AG09319 (cell line): ENCODE results near the gene VEGFD.
A peak's percentile ranks its signal among the peaks of the same experiment; 100 is the strongest.

Experiments used
- DNase-seq: peaks from one replicate; pipeline ENCODE4 v3.0.0-alpha.2; 2010; ENCODE audit warnings: low read depth; ENCODE audit errors: extremely low read depth
- CTCF ChIP-seq: IDR thresholded peaks from 2 replicates; pipeline ENCODE4 v1.5.1; 2011; ENCODE audit warnings: low read depth, mild to moderate bottlenecking, inconsistent platforms, low read length, moderate library complexity

VEGFD gene

GRCh38 chrX:15373976-15374375 lies 10.2 kb downstream of the VEGFD start:
- TF ChIP-seq CTCF: no peak
- no peak for DNase-seq

DNA sequence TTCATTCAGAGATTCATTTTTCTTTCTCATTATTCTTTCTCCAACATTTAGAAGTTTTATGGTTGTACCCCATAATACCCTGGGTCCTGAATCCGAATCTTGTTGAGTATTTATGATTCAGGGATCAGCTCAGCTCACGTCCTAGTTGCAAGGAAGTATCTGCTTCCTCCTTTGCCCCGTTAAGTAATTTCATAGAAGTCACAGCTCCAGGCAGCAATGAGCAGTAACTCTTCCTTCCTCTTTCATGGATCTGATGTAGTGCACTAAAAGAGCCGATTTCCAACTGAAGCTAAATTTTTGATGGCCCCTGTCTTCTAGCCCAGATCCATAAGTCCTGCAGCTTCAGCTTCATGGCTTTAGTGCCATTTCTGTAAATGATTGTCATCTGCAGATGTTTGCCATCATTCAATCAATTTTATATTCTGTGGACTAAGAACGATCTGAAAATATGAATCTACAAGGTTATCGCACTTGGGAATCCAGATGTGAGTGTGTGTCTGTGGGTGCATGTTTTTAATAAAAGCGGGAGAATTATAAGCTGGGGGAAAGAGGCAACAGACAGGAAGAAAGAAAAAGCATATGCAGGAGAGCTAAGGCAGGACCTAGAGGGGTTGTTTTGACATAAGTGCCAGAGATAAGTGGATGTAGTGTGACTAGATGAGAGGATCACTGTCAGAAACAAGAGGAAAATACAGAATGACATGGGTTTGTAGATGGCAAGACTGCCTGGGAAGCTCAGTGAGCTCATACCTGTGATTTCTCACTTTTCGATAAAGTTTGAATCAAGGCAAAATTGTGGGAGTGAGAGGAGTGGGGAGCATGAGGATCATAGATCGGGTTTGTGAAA lies 17.5 kb downstream of the VEGFD start:
- no peak for DNase-seq
- no peak for TF ChIP-seq CTCF

DNA sequence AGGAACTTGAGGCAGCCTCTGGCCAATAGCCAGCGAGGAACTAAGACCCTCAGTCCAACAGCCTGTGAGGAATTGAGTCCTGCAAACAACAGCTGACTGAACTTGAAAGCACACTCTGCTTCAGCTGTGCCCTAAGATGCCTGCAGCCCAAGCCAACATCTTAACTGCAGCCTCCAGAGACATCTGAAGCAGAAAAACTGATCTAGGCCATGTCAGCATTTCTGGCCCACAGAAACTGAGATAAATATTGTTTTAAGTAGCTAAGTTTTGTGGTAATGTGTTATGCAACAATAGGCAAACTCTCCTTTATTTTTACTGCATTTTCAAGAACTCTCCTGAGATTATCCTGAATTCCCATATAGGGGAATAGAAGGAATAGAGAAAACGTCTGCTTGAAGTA lies 24.5 kb downstream of the VEGFD start:
- TF ChIP-seq CTCF: no peak

DNA sequence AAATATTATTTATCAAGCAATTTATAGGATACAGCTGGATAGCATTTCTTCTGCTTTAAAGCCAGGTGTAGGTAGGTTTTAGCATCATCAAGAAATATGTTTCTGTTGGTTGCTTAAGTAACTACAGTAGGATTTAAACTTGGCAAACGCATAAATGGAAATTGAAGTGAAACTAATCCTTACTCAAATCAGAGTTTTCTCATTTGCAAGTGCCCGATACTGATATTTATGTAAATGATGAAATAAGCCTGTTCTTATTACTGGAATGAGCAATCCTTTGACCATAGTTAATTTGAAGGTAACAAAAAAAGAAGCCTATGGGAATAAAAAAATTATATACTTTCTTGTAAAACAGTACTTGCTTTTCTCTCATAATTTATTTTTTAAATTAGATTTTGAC lies 25.7 kb downstream of the VEGFD start:
- no peak for TF ChIP-seq CTCF
- DNase-seq: no peak

More for the DNA sequence above, 24.5 kb downstream of the VEGFD start:
- DNase-seq: no peak

DNA sequence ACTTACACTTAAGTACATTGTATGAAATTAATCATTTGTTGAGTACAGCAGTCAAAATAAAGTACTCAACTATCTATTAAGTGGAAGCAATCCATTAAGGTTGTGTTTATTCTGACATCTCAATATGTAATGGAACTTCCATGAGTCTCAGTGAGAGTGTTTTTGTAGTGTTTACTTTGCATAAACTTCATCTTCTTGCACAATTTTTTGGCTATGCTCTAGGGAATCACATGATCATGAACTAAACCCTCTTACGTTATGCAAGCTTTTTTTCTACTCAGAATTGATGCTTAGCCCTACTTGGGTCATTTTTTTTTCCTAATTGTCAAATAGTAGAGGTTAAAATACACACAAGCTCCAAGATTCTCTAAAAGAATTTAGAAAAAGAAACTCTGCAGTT lies 27.8 kb downstream of the VEGFD start:
- DNase-seq: no peak
- TF ChIP-seq CTCF: no peak

DNA sequence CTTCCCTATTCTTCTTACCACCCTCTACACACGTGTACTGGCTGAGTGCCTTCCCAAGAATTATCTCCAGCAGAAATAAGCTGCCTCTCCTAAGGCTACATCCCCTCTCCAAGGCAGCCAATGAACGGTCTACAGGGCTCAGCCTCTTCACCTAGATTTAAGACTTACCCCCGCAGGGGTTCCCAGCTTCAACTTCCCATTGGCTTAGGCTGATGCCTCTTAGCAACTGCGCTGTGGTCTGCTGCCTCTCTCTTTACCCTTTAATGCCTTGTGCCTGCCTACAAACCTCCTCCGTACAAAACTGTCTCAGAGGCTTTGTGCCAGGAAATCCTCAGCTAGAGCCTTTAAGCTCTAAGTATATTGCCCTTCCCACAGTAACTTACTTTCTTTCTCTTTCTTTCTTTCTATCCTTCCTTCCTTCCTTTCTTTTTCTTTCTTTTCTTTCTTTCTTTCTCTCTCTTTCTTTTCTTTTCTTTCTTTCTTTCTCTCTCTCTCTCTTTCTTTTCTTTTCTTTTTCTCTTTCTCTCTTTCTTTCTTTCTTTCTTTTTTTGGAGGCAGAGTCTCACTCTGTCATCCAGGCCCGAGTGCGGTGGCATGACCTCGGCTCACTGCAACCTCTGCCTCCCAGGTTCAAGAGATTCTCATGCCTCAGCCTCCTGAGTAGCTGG lies 33.8 kb downstream of the VEGFD start:
- DNase-seq: no peak
- no peak for TF ChIP-seq CTCF

- DNase-seq: peak; percentile 47
- peak; percentile 59 for TF ChIP-seq CTCF
These were observed 35.2 kb downstream of the VEGFD start for GRCh38 chrX:15349046-15349445.
